ENCODE measurements around the gene BMP4.
A peak's percentile ranks its signal among the peaks of the same experiment; 100 is the strongest.

BMP4 gene

GRCh38 chr14:53946404-53947093, 10.1 kb downstream of the BMP4 start:
- peak overlapping the region; percentile 9 for H3K4me3 ChIP-seq (ENCODE audit: extremely low read depth, insufficient read depth, low read length, poor library complexity, severe bottlenecking)
- no peak overlapping the region for H3K27ac ChIP-seq (ENCODE audit: low read depth, low read length, severe bottlenecking)
- WGBS, 2 experiments (ENCODE audit: insufficient coverage in 2 of 2) = 17 to 23% methylated on average over 27 to 63 of the region's 63 CpGs
- H3K4me1 ChIP-seq (ENCODE audit: control insufficient read depth, insufficient read depth, low read length, poor library complexity, severe bottlenecking) = peaks cover 52% of the 10 kb centered on the region
- H3K9me3 ChIP-seq (ENCODE audit: control insufficient read depth, low read length) = no peaks in the 10 kb centered on the region
- peaks cover 32% of the 10 kb centered on the region for H3K36me3 ChIP-seq (ENCODE audit: control insufficient read depth, insufficient read depth, low read length)

GRCh38 chr14:53946071-53946403, 10.6 kb downstream of the BMP4 start:
- H3K27ac ChIP-seq (ENCODE audit: low read depth, low read length, severe bottlenecking) = no peak overlapping the region
- WGBS, 2 experiments (ENCODE audit: insufficient coverage in 2 of 2) = 39 to 72% methylated on average over 9 to 13 of the region's 14 CpGs
- peaks cover 27% of the 10 kb centered on the region for H3K36me3 ChIP-seq (ENCODE audit: control insufficient read depth, insufficient read depth, low read length)
- H3K4me3 ChIP-seq (ENCODE audit: extremely low read depth, insufficient read depth, low read length, poor library complexity, severe bottlenecking) = no peak overlapping the region
- no peaks in the 10 kb centered on the region for H3K9me3 ChIP-seq (ENCODE audit: control insufficient read depth, low read length)
- peaks cover 51% of the 10 kb centered on the region for H3K4me1 ChIP-seq (ENCODE audit: control insufficient read depth, insufficient read depth, low read length, poor library complexity, severe bottlenecking)

GRCh38 chr14:53943751-53944083, 12.9 kb downstream of the BMP4 start:
- Histone ChIP-seq H3K36me3 (ENCODE audit: control insufficient read depth, insufficient read depth, low read length) (peaks cover 4% of the 10 kb centered on the region), H3K9me3 (ENCODE audit: control insufficient read depth, low read length) (no peaks in the 10 kb centered on the region), H3K4me1 (ENCODE audit: control insufficient read depth, insufficient read depth, low read length, poor library complexity, severe bottlenecking) (peaks cover 41% of the 10 kb centered on the region), H3K4me3 (ENCODE audit: extremely low read depth, insufficient read depth, low read length, poor library complexity, severe bottlenecking) (no peak overlapping the region), H3K27ac (ENCODE audit: low read depth, low read length, severe bottlenecking) (no peak overlapping the region)
- 50% methylated on average over 2 of the region's 2 CpGs for WGBS, 2 experiments (ENCODE audit: insufficient coverage in 2 of 2)

- peaks cover 41% of the 10 kb centered on the region for H3K4me1 ChIP-seq (ENCODE audit: control insufficient read depth, insufficient read depth, low read length, poor library complexity, severe bottlenecking)
- H3K27ac ChIP-seq (ENCODE audit: low read depth, low read length, severe bottlenecking) = peak overlapping the region; percentile 16
- no peaks in the 10 kb centered on the region for H3K9me3 ChIP-seq (ENCODE audit: control insufficient read depth, low read length)
- H3K4me3 ChIP-seq (ENCODE audit: extremely low read depth, insufficient read depth, low read length, poor library complexity, severe bottlenecking) = no peak overlapping the region
- 9 to 28% methylated on average over 3 to 4 of the region's 8 CpGs for WGBS, 2 experiments (ENCODE audit: insufficient coverage in 2 of 2)
- no peaks in the 10 kb centered on the region for H3K36me3 ChIP-seq (ENCODE audit: control insufficient read depth, insufficient read depth, low read length)
These were observed 13.5 kb downstream of the BMP4 start for GRCh38 chr14:53942970-53943750.

- peaks cover 16% of the 10 kb centered on the region for H3K4me1 ChIP-seq (ENCODE audit: control insufficient read depth, insufficient read depth, low read length, poor library complexity, severe bottlenecking)
- H3K36me3 ChIP-seq (ENCODE audit: control insufficient read depth, insufficient read depth, low read length) = no peaks in the 10 kb centered on the region
- 93% methylated on average over 7 of the region's 7 CpGs for WGBS, 2 experiments (ENCODE audit: insufficient coverage in 2 of 2)
- H3K4me3 ChIP-seq (ENCODE audit: extremely low read depth, insufficient read depth, low read length, poor library complexity, severe bottlenecking) = no peak overlapping the region
- no peak overlapping the region for H3K27ac ChIP-seq (ENCODE audit: low read depth, low read length, severe bottlenecking)
- no peaks in the 10 kb centered on the region for H3K9me3 ChIP-seq (ENCODE audit: control insufficient read depth, low read length)
These were observed 18.3 kb downstream of the BMP4 start for GRCh38 chr14:53938136-53938837.

GRCh38 chr14:53934778-53935414, 21.7 kb downstream of the BMP4 start:
- WGBS, 2 experiments (ENCODE audit: insufficient coverage in 2 of 2) = 94% methylated on average over 3 of the region's 7 CpGs; no CpG with 5 or more reads in 1 of the 2 experiments
- Histone ChIP-seq H3K36me3 (ENCODE audit: control insufficient read depth, insufficient read depth, low read length) (no peaks in the 10 kb centered on the region), H3K27ac (ENCODE audit: low read depth, low read length, severe bottlenecking) (no peak overlapping the region), H3K4me3 (ENCODE audit: extremely low read depth, insufficient read depth, low read length, poor library complexity, severe bottlenecking) (no peak overlapping the region), H3K9me3 (ENCODE audit: control insufficient read depth, low read length) (no peaks in the 10 kb centered on the region), H3K4me1 (ENCODE audit: control insufficient read depth, insufficient read depth, low read length, poor library complexity, severe bottlenecking) (peaks cover 13% of the 10 kb centered on the region)

GRCh38 chr14:53932966-53933365, 23.7 kb downstream of the BMP4 start:
- Histone ChIP-seq H3K4me1 (ENCODE audit: control insufficient read depth, insufficient read depth, low read length, poor library complexity, severe bottlenecking) (peaks cover 9% of the 10 kb centered on the region), H3K4me3 (ENCODE audit: extremely low read depth, insufficient read depth, low read length, poor library complexity, severe bottlenecking) (no peak overlapping the region), H3K36me3 (ENCODE audit: control insufficient read depth, insufficient read depth, low read length) (no peaks in the 10 kb centered on the region), H3K27ac (ENCODE audit: low read depth, low read length, severe bottlenecking) (no peak overlapping the region), H3K9me3 (ENCODE audit: control insufficient read depth, low read length) (no peaks in the 10 kb centered on the region)

GRCh38 chr14:53929871-53930715, 26.5 kb downstream of the BMP4 start:
- Histone ChIP-seq H3K4me1 (ENCODE audit: control insufficient read depth, insufficient read depth, low read length, poor library complexity, severe bottlenecking) (peaks cover 29% of the 10 kb centered on the region), H3K27ac (ENCODE audit: low read depth, low read length, severe bottlenecking) (no peak overlapping the region)
- 72 to 100% methylated on average over 1 to 2 of the region's 2 CpGs for WGBS, 2 experiments (ENCODE audit: insufficient coverage in 2 of 2)

GRCh38 chr14:53927171-53927570, 29.5 kb downstream of the BMP4 start:
- Histone ChIP-seq H3K4me1 (ENCODE audit: control insufficient read depth, insufficient read depth, low read length, poor library complexity, severe bottlenecking) (peaks cover 37% of the 10 kb centered on the region), H3K36me3 (ENCODE audit: control insufficient read depth, insufficient read depth, low read length) (no peaks in the 10 kb centered on the region), H3K4me3 (ENCODE audit: extremely low read depth, insufficient read depth, low read length, poor library complexity, severe bottlenecking) (no peak overlapping the region), H3K27ac (ENCODE audit: low read depth, low read length, severe bottlenecking) (peak overlapping the region; percentile 54), H3K9me3 (ENCODE audit: control insufficient read depth, low read length) (no peaks in the 10 kb centered on the region)
- 58 to 66% methylated on average over 5 of the region's 5 CpGs for WGBS, 2 experiments (ENCODE audit: insufficient coverage in 2 of 2)

More at GRCh38 chr14:53929871-53930715, 26.5 kb downstream of the BMP4 start:
- Histone ChIP-seq H3K36me3 (ENCODE audit: control insufficient read depth, insufficient read depth, low read length) (no peaks in the 10 kb centered on the region), H3K4me3 (ENCODE audit: extremely low read depth, insufficient read depth, low read length, poor library complexity, severe bottlenecking) (no peak overlapping the region), H3K9me3 (ENCODE audit: control insufficient read depth, low read length) (no peaks in the 10 kb centered on the region)

- peaks cover 34% of the 10 kb centered on the region for H3K4me1 ChIP-seq (ENCODE audit: control insufficient read depth, insufficient read depth, low read length, poor library complexity, severe bottlenecking)
- H3K36me3 ChIP-seq (ENCODE audit: control insufficient read depth, insufficient read depth, low read length) = no peaks in the 10 kb centered on the region
- 97 to 98% methylated on average over 6 of the region's 6 CpGs for WGBS, 2 experiments (ENCODE audit: insufficient coverage in 2 of 2)
- no peaks in the 10 kb centered on the region for H3K9me3 ChIP-seq (ENCODE audit: control insufficient read depth, low read length)
- no peak overlapping the region for H3K27ac ChIP-seq (ENCODE audit: low read depth, low read length, severe bottlenecking)
- H3K4me3 ChIP-seq (ENCODE audit: extremely low read depth, insufficient read depth, low read length, poor library complexity, severe bottlenecking) = no peak overlapping the region
These were observed 31.3 kb downstream of the BMP4 start for GRCh38 chr14:53925201-53925766.
